HL-60 (cell line): ENCODE data around the gene NLRC4.
"Not testable (repeated sequence)": the region's sequence is repeated elsewhere in the genome, so short reads cannot be mapped to it uniquely, and the experiment has no call there.

Source experiments
- DNase-seq, 2 experiments: peaks; one replicate each; pipeline ENCODE4 v3.0.0-alpha.2; 2010 to 2020; ENCODE audit warnings: low read depth in 1 of 2, low spot score in 1 of 2
- H3K27ac ChIP-seq: fragments of 250-450 bp; sonication (Bioruptor Pico); replicated peaks from 2 replicates; pipeline ENCODE4 v1.5.1; 2020; ENCODE audit warnings: mild to moderate bottlenecking, moderate library complexity
- H3K27me3 ChIP-seq: fragments of 250-450 bp; sonication (Bioruptor Pico); 2 replicates; pipeline ENCODE4 v1.5.1; 2021; ENCODE audit warnings: mild to moderate bottlenecking, moderate library complexity; ENCODE audit not compliant: insufficient read depth, poor library complexity, severe bottlenecking
- H3K4me3 ChIP-seq: replicated peaks from 2 replicates; pipeline ENCODE4 v1.5.1; 2011; ENCODE audit warnings: mild to moderate bottlenecking, control low read depth, low read length; ENCODE audit not compliant: insufficient read depth
- CTCF ChIP-seq: IDR thresholded peaks from one replicate; pipeline ENCODE4 v1.5.1; 2011; ENCODE audit warnings: low read length, control low read depth, inconsistent platforms; ENCODE audit not compliant: insufficient read depth
- GABPA ChIP-seq: IDR thresholded peaks from 2 replicates; pipeline ENCODE4 v1.6.1; 2012; ENCODE audit warnings: low read depth
- POLR2AphosphoS5 ChIP-seq: IDR thresholded peaks from 2 replicates; pipeline ENCODE4 v1.6.1; 2012; ENCODE audit warnings: low read depth
- REST ChIP-seq: IDR thresholded peaks from 2 replicates; pipeline ENCODE4 v1.6.1; 2012; ENCODE audit warnings: low read depth; ENCODE audit not compliant: insufficient replicate concordance
- SPI1 ChIP-seq: IDR thresholded peaks from 2 replicates; pipeline ENCODE4 v1.6.1; 2012; ENCODE audit warnings: low read depth, mild to moderate bottlenecking, borderline replicate concordance
- long read RNA-seq: library from polyadenylated mRNA; unstranded; transcript quantifications from one replicate; pipeline ENCODE4 v2.0.0, GENCODE V29; 2020

The NLRC4 gene
- long read RNA-seq, transcript NLRC4-203 (9 exons, 3,355 nt), result major isoform, 9 of 13 reads
- long read RNA-seq, partial matches to known transcripts, result 3 of 13 reads
- long read RNA-seq, other reads (novel, unspliced or antisense), result 1 of 13 reads

GRCh38 chr2:32264422-32265105 is at the start of gene NLRC4:
NLRC4 (minus strand) TSS chr2:32264886; CDS start chr2:32256775, 8,111 bp downstream.
- Histone ChIP-seq H3K4me3 (peak within 1 kb of the TSS; percentile 20), H3K27ac (peak within 1 kb of the TSS; percentile 86)
- DNase-seq, result peak; percentile 65 to 79

GRCh38 chr2:32310577-32310976 is 45.9 kb upstream of the NLRC4 start:
- no peaks in the 10 kb centered on the region for H3K27me3 ChIP-seq
- H3K4me3 ChIP-seq, result no peak overlapping the region
- TF ChIP-seq POLR2AphosphoS5 (no peak), REST (no peak), SPI1 (no peak), GABPA (no peak), CTCF (no peak)
- DNase-seq, result no peak
- no peak overlapping the region for H3K27ac ChIP-seq

More at GRCh38 chr2:32264422-32265105, at the start of gene NLRC4:
- H3K27me3 ChIP-seq, result no peaks in the 10 kb centered on the region
- TF ChIP-seq SPI1 (peak; percentile 100), CTCF (no peak), POLR2AphosphoS5 (no peak), GABPA (0 out of 2 replicates have a peak, but pooled peaks have one; percentile 12), REST (no peak)

GRCh38 chr2:32293966-32294562 is 29.4 kb upstream of the NLRC4 start:
- H3K27ac ChIP-seq, result not testable (repeated sequence)

GRCh38 chr2:32293493-32293892 is 28.8 kb upstream of the NLRC4 start:
- not testable (repeated sequence) for H3K4me3 ChIP-seq, H3K27me3 ChIP-seq, H3K27ac ChIP-seq, DNase-seq

More at GRCh38 chr2:32293966-32294562, 29.4 kb upstream of the NLRC4 start:
- not testable (repeated sequence) for H3K4me3 ChIP-seq, H3K27me3 ChIP-seq, DNase-seq
